ENCODE measurements around the gene ATP7A. TPM values are rescaled to one million over a fixed set of nuclear protein-coding genes. Genes with fewer than 3 reads are reported as not detected.

Gene ATP7A
- total and polyA plus RNA-seq, 12 donors, result 1.3 to 7.6 (median 6.2) TPM

- Histone ChIP-seq H3K4me3 (no peak overlapping the region), H3K27me3 (peaks cover 0 to 4% (median 0%) of the 10 kb centered on the region in 7 donors), H3K36me3 (no peaks in the 10 kb centered on the region), H3K9me3 (peaks cover 0 to 3% (median 0%) of the 10 kb centered on the region in 11 donors), H3K27ac (no peak overlapping the region), H3K4me1 (peaks cover 0 to 10% (median 0%) of the 10 kb centered on the region in 9 donors)
- no peak for DNase-seq
- ATAC-seq, result no peak
- intact Hi-C loops (cut with DNase I), result no loop called here
- no peak for TF ChIP-seq CTCF (IDR thresholded peaks at IDR 0.05)
Observed at GRCh38 chrX:77922787-77923186, 12.3 kb downstream of the ATP7A start.

- DNase-seq, result no peak
- Histone ChIP-seq H3K4me1 (peaks cover 0 to 5% (median 0%) of the 10 kb centered on the region in 9 donors), H3K27me3 (peaks cover 0 to 4% (median 0%) of the 10 kb centered on the region in 7 donors), H3K4me3 (no peak overlapping the region), H3K9me3 (peaks cover 0 to 3% (median 0%) of the 10 kb centered on the region in 11 donors), H3K36me3 (no peaks in the 10 kb centered on the region), H3K27ac (no peak overlapping the region)
- TF ChIP-seq CTCF (IDR thresholded peaks at IDR 0.05), result no peak
- no peak for ATAC-seq
- intact Hi-C loops (cut with DNase I), result no loop called here
- WGBS, 2 donors, result 94 to 98% methylated on average over 4 to 8 of the region's 8 CpGs
Observed at GRCh38 chrX:77924320-77924859, 13.9 kb downstream of the ATP7A start.

- Histone ChIP-seq H3K9me3 (no peaks in the 10 kb centered on the region), H3K4me3 (no peak overlapping the region), H3K27me3 (peaks cover 0 to 4% (median 0%) of the 10 kb centered on the region in 7 donors), H3K4me1 (peaks cover 0 to 5% (median 0%) of the 10 kb centered on the region in 9 donors), H3K27ac (no peak overlapping the region), H3K36me3 (no peaks in the 10 kb centered on the region)
- intact Hi-C loops (cut with DNase I), result no loop called here
- ATAC-seq (no peak), DNase-seq (no peak)
- TF ChIP-seq CTCF (IDR thresholded peaks at IDR 0.05), result no peak
- 56 to 69% methylated on average over 3 of the region's 3 CpGs for WGBS, 2 donors
Observed at GRCh38 chrX:77925764-77926163, 15.3 kb downstream of the ATP7A start.

- intact Hi-C loops (cut with DNase I), result no loop called here
- no peak for ATAC-seq
- peaks cover 0 to 2% (median 0%) of the 10 kb centered on the region in 9 donors for H3K4me1 ChIP-seq
- H3K4me3 ChIP-seq, result no peak overlapping the region
- no peaks in the 10 kb centered on the region for H3K9me3 ChIP-seq
- H3K27ac ChIP-seq, result no peak overlapping the region
- no peak for TF ChIP-seq CTCF (IDR thresholded peaks at IDR 0.05)
- DNase-seq, result no peak
- 79 to 90% methylated on average over 1 of the region's 1 CpG for WGBS, 2 donors
- no peaks in the 10 kb centered on the region for H3K36me3 ChIP-seq
- no peaks in the 10 kb centered on the region for H3K27me3 ChIP-seq
Observed at GRCh38 chrX:77930581-77930980, 20.1 kb downstream of the ATP7A start.
